Ascending aorta (tissue), 2 donors: ENCODE results near the gene MYCN. TPM values are rescaled to one million over a fixed set of nuclear protein-coding genes. Genes with fewer than 3 reads are reported as not detected.
"Not testable (repeated sequence)": the region's sequence is repeated elsewhere in the genome, so short reads cannot be mapped to it uniquely, and the experiment has no call there.

ENCODE experiments used
- DNase-seq, 2 donors: peaks; one replicate each; pipeline ENCODE4 v3.0.0-alpha.2; 2019; ENCODE audit warnings: low spot score in 2 of 2
- H3K27ac ChIP-seq, 2 donors: fragments of 200-600 bp; sonication (generic); one replicate each; pipeline ENCODE4 v1.5.1; 2016 to 2017; ENCODE audit warnings: mild to moderate bottlenecking in 1 of 2
- H3K27me3 ChIP-seq: fragments of 200-600 bp; sonication (generic); one replicate; pipeline ENCODE4 v1.5.1; 2017
- H3K36me3 ChIP-seq, 2 donors: fragments of 200-600 bp; sonication (generic); one replicate each; pipeline ENCODE4 v1.5.1; 2016
- H3K4me1 ChIP-seq, 2 donors: fragments of 200-600 bp; sonication (generic); one replicate each; pipeline ENCODE4 v1.5.1; 2016 to 2017; ENCODE audit warnings: mild to moderate bottlenecking in 1 of 2
- H3K4me3 ChIP-seq, 2 donors: fragments of 200-600 bp; sonication (generic); one replicate each; pipeline ENCODE4 v1.5.1; 2016 to 2017; ENCODE audit warnings: mild to moderate bottlenecking in 1 of 2
- H3K9me3 ChIP-seq, 2 donors: fragments of 200-600 bp; sonication (generic); one replicate each; pipeline ENCODE4 v1.5.1; 2016
- CTCF ChIP-seq, 3 experiments: fragments of 200-600 bp in 2 of 3; fragments of 450-650 bp in 1 of 3; sonication (generic) in 2 of 3; IDR thresholded peaks; one replicate each; pipeline ENCODE4 v1.5.1; 2016 to 2019; ENCODE audit warnings: antibody characterized with exemption in 3 of 3, mild to moderate bottlenecking in 1 of 3, moderate library complexity in 1 of 3
- intact Hi-C: fragments of 100-400 bp; cut with DNase I; formaldehyde crosslinking; loops from one replicate; pipeline ENCODE4 v1.15.1; 2023
- total RNA-seq: library from RNA; depleted of rRNA; stranded (reverse); fragments of >200 nt; gene quantifications from one replicate; pipeline ENCODE4 v1.1.0, GENCODE V29; 2016

Gene MYCN
- total RNA-seq, 1 donor from 2014 or later = not detected

- no peak for TF ChIP-seq CTCF (IDR thresholded peaks at IDR 0.05)
- intact Hi-C loops = no loop called here
- Histone ChIP-seq H3K4me1 (no peaks in the 10 kb centered on the region), H3K36me3 (no peaks in the 10 kb centered on the region), H3K27me3 (no peaks in the 10 kb centered on the region), H3K9me3 (peaks cover 0 to 7% of the 10 kb centered on the region in 2 donors), H3K27ac (no peak overlapping the region), H3K4me3 (no peak overlapping the region)
- DNase-seq = no peak
These were observed 41.1 kb upstream of the MYCN start for GRCh38 chr2:15899327-15899612.

- intact Hi-C loops = no loop called here
- Histone ChIP-seq H3K4me3 (no peak overlapping the region), H3K9me3 (peaks cover 0 to 7% of the 10 kb centered on the region in 2 donors), H3K4me1 (no peaks in the 10 kb centered on the region), H3K36me3 (no peaks in the 10 kb centered on the region), H3K27ac (no peak overlapping the region), H3K27me3 (no peaks in the 10 kb centered on the region)
- TF ChIP-seq CTCF (IDR thresholded peaks at IDR 0.05) = no peak
- no peak for DNase-seq
These were observed 40.4 kb upstream of the MYCN start for GRCh38 chr2:15899751-15900493.

GRCh38 chr2:15901095-15901807 lies 39.1 kb upstream of the MYCN start:
- Histone ChIP-seq H3K4me3 (no peak overlapping the region), H3K27ac (no peak overlapping the region), H3K36me3 (no peaks in the 10 kb centered on the region), H3K9me3 (peaks cover 0 to 7% of the 10 kb centered on the region in 2 donors), H3K27me3 (no peaks in the 10 kb centered on the region), H3K4me1 (no peaks in the 10 kb centered on the region)
- no peak for DNase-seq
- TF ChIP-seq CTCF (IDR thresholded peaks at IDR 0.05) = no peak
- intact Hi-C loops = no loop called here

GRCh38 chr2:15901808-15902130 lies 38.6 kb upstream of the MYCN start:
- H3K27me3 ChIP-seq = no peaks in the 10 kb centered on the region
- H3K4me1 ChIP-seq = no peaks in the 10 kb centered on the region
- peaks cover 0 to 7% of the 10 kb centered on the region in 2 donors for H3K9me3 ChIP-seq
- no peaks in the 10 kb centered on the region for H3K36me3 ChIP-seq
- TF ChIP-seq CTCF (IDR thresholded peaks at IDR 0.05) = no peak
- DNase-seq = no peak
- H3K4me3 ChIP-seq = no peak overlapping the region
- intact Hi-C loops = no loop called here
- no peak overlapping the region for H3K27ac ChIP-seq

- H3K27ac ChIP-seq, H3K4me3 ChIP-seq, H3K27me3 ChIP-seq, DNase-seq, H3K4me1 ChIP-seq, H3K36me3 ChIP-seq, intact Hi-C loops, H3K9me3 ChIP-seq: not testable (repeated sequence)
These were observed 36.4 kb upstream of the MYCN start for GRCh38 chr2:15903910-15904309.

GRCh38 chr2:15905267-15905645 lies 35.1 kb upstream of the MYCN start:
- DNase-seq = no peak
- Histone ChIP-seq H3K27ac (no peak overlapping the region), H3K9me3 (no peaks in the 10 kb centered on the region), H3K4me1 (no peaks in the 10 kb centered on the region), H3K4me3 (no peak overlapping the region), H3K36me3 (no peaks in the 10 kb centered on the region), H3K27me3 (no peaks in the 10 kb centered on the region)
- TF ChIP-seq CTCF (IDR thresholded peaks at IDR 0.05) = no peak
- intact Hi-C loops = no loop called here
